GF-D8 (cell line): ENCODE results near the gene VPS35L.

Experiments
- DNase-seq: peaks from one replicate; lab custom pipeline; 2025; lab: John Stamatoyannopoulos, UW

The VPS35L gene

DNA sequence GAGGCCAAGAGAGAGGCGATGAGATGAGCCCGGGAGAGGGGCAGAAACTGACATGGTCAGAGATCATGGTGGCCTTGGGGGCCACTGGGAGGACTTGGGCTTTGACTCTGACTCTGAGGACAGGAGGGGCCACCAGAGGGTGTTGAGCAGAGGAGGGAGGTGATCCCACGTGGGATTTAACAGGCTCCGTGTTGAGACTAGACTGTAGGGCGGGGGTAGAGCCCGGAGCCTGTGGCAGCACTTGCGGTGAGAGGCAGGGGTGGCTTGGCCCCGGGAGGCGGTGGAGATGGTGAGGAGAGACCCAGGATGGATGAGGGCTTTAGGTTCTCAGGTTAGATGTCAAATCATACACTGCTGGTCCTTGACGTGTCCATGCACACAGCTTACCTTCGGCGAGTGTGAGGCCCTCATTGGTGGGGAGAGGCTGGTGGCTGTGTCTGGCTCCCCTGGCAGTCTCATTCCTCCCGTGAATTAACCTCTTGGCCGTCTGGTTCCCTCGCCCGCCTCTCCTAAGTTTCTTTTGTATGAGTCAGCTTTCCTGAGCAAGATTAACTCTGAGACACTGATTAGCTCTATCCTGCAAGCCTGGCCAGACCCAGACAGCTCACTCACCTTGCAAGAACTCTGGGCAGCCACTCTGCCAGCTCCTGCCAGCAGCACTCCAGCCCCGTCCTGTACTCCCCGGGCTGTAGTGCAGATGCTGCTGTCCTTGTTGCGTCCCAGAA, 39.7 kb downstream of the VPS35L start:
- DNase-seq = no peak

DNA sequence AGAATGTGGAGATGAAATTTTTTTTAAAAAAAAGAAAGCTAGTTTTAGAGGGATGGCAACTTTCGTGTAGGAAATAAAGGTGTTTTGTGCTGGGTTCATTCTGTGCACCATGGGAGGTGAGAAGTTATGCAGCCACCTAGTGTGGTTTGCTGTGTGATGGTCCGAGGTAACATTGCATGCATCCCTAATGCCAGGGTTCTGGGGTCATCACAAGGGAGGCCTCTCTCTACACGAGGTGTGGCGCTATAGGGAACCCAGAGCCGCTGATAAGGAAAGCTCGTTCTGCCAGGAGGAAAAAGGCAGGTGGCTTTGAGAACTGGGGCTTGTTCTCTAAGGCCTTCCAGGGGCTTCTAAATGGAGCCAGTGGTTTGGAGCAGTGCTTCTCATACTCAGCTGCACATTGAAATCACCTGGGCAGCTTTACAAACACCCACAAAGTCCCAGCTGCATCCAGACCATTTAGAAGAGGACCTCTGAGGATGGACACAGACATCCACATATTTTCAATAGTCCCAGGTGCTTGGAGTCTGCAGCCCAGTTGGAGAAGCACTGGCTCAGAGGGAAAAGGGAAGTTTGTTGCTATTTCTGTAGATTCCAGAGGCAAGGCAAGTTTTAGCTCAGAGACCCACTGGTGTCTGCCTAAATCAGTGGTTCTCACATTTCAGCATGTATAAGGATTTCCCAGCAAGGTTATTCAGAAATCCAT, 43.5 kb downstream of the VPS35L start:
- no peak for DNase-seq

DNA sequence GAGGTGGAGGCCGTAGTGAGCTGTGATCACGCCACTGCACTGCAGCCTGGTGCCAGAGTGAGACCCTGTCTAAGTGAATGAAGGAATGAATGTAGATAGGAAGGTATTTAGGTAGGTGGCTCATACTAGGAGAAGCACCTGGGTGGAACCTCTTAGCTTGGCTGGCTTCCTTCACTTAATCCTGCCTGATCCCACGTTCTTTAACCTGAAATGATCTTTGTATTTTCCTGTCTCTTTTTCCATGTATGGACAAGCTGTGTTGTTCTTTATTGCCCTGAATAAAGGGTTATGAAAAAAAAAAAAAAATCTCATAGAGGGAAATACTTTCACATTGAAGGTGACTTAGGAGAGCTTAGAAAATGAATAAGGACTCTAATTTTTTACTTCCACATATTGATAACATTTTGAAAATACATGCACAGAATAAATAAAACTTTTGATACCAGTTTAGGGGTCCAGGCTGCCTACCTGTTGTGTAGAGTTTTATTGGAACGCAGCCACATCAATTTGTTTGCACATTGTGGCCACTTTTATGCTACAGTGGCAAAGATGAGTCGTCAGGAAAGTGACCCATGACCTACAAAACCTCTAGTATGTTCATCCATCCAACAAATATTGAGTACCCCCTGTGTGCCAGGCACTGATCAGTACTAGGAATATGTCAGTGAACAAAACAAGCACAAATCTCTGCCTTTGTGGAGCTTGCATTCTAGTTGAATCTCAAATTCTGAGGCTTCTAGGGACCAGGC, 44.6 kb downstream of the VPS35L start:
- DNase-seq = no peak

DNA sequence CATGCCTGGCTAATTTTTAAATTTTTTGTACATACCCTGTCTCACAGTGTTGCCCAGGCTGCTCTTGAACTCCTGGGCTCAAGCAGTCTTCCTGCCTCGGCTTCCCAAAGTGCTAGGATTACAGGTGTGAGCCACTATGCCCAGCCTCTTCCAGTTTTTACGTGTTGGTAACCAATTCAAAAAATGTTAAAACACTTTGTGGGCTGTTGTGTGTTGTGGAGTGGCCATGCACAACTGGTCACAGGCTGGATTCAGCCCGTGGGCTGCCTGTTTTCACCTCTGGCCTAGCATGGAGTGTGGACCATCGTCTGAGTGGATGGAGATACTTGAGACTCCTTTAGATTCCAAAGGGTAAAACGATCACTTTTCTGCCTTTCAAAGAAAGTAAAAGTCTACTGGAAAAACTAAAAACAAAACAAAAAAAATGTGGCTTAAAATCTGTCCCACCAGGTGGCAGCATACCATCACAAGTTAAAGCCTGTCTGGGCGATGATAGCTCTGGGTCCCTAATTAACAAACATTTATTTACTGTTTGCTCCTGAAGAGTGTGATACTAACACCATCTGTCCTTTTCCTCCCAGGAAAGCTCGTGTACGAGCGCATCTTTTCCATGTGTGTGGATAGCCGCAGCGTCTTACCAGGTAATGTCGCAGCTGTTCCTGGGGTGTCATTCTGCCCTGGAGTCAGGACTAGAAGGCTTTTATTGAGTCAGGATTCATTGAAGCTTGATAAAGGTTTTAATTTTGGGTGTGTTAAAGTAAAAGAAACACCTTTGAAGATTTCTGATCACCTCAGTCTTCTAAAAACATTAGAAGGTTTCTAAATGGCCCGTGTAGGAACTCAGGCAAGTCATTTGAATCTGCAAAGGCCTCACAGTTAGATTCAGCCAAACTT, 45.8 kb downstream of the VPS35L start:
- DNase-seq = no peak

- DNase-seq = no peak
Observed at GRCh38 chr16:19604911-19605310, 49.4 kb downstream of the VPS35L start.

GRCh38 chr16:19605701-19606100, 50.2 kb downstream of the VPS35L start:
- no peak for DNase-seq

DNA sequence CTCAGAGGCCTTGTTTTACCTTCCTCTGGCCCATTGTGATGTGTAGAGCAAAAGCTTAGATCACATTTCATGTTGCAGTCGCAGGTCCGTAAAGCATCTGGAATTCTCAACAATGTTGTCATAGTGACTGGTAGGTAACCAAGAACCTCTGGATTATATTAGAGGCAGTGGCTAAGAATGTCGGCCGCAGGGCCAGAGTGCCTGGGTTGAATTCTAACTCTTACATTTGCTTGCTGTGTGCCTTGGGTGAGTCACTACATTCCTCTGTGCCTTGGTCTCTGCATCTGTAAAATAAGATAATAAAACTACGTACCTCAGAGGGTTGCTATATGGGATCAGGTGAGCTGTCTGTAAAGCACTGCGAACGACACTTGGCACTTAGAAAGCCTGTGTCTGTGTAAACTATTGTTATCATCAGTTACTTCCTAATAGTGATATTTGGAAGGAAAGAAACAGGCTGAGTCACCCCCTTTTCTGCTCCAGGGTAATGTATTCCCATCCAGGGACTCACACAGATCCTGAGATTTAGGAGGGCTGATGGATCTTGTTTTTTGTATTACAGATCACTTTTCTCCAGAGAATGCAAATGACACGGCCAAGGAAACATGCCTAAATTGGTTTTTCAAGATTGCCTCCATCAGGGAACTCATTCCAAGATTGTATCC, 52.2 kb downstream of the VPS35L start:
- no peak for DNase-seq

GRCh38 chr16:19609359-19609758, 53.9 kb downstream of the VPS35L start:
- no peak for DNase-seq

DNA sequence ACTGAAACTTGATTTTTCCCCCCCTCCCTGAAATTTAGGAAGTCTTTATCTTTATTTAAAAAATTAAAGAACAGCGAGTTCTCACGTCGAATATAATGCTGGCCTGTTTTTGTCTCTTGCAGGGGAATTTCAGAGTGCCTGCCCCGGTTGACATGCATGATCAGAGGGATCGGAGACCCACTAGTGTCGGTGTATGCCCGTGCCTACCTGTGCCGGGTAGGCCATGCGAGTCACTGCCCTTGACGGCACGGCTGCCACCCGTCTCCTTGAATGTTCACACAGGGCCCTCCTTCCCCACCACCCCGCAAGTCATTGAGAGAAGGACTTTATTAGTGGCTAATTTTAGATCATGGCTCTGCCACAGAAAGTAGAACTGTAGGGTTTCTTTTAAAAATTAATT, 54.7 kb downstream of the VPS35L start:
- DNase-seq = no peak

- no peak for DNase-seq
Observed at GRCh38 chr16:19613834-19614233, 58.3 kb downstream of the VPS35L start.

DNA sequence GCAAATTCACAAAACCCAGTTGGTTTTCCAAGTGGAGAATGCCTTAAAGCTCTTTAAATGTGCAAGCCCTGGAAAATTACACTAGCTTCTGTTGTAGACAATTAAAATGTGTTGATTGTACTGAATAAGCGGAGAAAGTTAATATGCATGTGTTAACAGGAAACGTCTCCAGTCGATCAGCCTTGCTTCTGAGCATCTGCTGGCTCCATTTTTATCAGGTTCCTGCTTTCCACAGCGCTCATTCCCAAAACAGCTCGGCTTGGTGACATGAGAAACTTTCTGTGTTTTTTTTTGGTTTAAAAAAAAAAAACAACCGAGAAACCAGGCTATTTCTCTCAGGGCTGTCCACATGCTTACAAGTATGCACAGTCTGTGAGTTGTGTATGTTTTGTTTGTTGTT, 60.7 kb downstream of the VPS35L start:
- DNase-seq = no peak

GRCh38 chr16:19618876-19619275, 63.4 kb downstream of the VPS35L start:
- no peak for DNase-seq

GRCh38 chr16:19621445-19621844, 65.9 kb downstream of the VPS35L start:
- no peak for DNase-seq

GRCh38 chr16:19625039-19625438, 69.5 kb downstream of the VPS35L start:
- DNase-seq = no peak

- no peak for DNase-seq
Observed at GRCh38 chr16:19636436-19637267, 81.1 kb downstream of the VPS35L start.

- no peak for DNase-seq
Observed at GRCh38 chr16:19639986-19640421, 84.5 kb downstream of the VPS35L start.

GRCh38 chr16:19642501-19642900, 87.0 kb downstream of the VPS35L start:
- DNase-seq = no peak

DNA sequence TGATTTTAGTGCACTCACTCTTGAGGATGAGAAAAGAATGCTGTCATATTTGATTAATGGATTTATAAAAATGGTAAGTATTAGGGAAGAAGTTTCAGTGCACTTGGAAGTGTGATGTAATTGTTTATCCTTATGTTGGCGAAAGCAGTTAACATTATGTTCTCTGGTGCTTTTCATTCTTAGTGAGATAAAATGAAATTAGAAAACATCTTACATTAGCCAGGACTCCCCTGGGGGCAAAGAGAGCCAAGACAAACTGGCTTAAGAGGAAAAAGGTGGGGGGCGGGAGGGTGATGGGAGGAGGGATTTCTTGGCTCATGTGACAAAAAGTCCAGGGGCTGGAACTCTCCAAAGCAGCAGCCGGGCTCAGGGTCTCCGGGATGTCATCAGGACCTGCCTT, 89.4 kb downstream of the VPS35L start:
- no peak for DNase-seq

- no peak for DNase-seq
Observed at GRCh38 chr16:19645557-19645981, 90.1 kb downstream of the VPS35L start.

- no peak for DNase-seq
Observed at GRCh38 chr16:19649980-19650379, 94.5 kb downstream of the VPS35L start.
